Measurements from ENCODE around the gene MLC1.

The MLC1 gene

DNA sequence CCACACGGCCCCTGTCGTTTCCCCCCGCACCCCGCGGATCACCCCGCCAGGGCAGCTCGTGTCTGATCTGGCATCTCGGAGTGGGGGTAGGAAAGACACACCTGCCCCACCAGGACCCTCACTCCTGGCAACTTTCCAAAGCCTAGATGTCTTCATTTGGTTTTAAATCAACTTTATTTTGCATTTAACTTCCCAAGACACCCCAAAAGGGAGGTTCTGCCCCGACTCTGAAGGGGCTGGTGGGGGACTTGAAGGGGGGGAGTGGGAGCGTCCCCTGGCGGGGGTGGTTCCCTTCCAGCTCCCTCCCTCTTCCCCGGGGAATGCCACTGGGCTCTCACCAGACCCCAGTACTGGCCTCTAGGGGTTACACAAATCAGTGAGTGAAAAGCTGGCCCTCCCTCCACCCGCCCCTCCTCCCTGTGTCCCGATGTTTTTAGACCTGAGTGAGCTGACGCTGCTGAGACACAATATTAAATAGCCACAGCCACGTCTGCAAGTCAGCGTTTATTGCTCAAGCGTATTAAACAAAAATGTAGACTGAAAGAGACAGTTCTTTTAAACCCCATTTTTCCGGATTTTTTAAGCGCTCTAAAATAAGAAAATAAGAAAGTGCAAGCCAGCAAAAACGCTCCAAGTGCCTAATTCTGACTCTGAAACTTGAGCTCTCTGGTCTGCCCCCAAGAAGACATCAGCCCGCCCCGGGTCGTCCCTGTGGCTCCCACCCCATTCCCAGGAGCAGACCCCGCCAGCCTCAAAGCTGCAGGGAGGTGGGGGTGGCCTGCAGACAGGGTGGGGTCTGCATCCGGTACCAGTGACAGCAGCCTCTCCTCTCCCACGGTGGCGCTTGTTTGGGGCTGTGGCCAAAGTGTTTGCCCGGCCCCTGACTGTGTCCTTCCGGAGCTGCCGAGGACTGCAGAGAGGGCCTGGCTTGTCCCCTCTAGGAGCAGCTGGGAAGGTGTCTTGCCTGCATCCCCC is 26.0 kb downstream of the MLC1 start:
- no peak for DNase-seq (ENCODE audit: low read depth in 1 of 2, low spot score in 1 of 2)

DNA sequence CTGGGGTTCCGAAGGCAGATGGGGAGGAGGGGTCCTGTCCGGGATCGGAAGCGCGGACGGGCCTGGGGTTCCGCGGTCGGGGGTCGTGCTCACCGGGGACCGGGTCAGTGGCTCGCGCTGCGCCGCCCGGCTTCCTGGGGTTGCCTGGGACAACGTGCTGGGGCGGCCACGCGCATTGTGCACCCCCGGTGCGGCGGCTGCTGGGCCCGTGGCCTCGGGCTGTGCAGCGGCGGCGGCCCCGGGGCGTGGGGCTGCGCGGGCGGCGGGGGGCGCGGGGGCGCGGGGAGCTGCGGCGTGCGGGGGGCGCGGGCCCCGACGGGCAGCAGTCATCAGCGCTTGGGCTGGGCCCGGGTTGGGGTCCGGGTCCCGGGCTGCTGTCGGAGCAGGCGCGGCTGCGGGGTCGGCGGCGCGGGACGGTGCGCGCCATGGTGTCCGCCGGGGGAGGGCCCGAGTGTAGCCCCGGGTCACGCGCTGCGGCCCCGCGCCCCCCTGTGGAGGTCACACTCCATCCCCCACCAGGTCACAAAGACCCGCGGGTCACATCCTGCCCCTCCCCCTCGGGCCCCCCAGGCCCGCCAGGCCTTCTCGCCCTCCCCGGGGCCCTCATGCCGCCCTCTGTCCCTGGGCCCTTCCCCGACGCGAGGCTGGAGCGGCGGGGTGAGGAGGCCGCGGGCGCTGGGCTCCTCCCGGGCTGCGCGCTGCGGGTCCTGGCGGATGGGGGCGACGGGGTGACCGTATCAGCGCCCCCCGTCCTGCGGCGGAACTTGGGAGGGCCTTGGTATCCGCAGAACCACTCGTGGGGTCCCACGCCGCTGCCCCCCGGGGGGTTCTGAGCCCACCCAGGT is 26.9 kb downstream of the MLC1 start, which contains the start of gene TTLL8:
TTLL8 (minus strand) TSS at position 238 of the 845 bp plus-strand sequence.
- no peak for DNase-seq (ENCODE audit: low read depth in 1 of 2, low spot score in 1 of 2)

DNA sequence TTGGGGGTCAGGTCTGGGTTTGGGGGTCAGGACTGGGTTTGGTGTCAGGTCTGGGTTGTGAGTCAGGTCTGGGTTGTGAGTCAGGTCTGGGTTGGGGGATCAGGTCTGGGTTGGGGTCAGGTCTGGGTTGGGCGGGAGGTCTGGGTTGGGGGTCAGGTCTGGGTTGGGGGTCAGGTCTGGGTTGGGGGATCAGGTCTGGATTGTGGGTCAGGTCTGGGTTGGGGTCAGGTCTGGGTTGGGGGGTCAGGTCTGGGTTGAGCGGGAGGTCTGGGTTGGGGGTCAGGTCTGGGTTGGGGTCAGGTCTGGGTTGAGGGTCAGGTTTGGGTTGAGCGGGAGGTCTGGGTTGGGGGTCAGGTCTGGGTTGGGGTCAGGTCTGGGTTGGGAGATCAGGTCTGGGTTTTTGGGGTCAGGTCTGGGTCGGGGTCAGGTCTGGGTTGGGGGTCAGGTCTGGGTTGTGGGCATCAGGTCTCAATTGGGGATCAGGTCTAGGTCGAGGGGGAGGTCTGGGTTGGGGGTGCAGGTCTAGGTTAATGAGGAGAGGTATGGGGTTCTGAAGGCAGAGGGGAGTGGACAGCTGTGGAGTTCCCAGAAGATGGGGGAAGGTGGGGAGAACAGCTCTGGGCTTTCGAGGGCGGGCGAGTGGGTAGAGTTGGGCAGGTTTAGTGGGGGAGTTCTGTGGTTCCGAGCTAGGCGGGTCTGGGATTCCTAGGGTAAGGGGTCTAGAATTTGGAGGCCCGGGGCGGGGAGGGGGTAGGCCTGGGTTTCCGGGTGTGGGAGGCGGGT is 27.8 kb downstream of the MLC1 start:
- DNase-seq (ENCODE audit: low read depth in 1 of 2, low spot score in 1 of 2), result no peak

DNA sequence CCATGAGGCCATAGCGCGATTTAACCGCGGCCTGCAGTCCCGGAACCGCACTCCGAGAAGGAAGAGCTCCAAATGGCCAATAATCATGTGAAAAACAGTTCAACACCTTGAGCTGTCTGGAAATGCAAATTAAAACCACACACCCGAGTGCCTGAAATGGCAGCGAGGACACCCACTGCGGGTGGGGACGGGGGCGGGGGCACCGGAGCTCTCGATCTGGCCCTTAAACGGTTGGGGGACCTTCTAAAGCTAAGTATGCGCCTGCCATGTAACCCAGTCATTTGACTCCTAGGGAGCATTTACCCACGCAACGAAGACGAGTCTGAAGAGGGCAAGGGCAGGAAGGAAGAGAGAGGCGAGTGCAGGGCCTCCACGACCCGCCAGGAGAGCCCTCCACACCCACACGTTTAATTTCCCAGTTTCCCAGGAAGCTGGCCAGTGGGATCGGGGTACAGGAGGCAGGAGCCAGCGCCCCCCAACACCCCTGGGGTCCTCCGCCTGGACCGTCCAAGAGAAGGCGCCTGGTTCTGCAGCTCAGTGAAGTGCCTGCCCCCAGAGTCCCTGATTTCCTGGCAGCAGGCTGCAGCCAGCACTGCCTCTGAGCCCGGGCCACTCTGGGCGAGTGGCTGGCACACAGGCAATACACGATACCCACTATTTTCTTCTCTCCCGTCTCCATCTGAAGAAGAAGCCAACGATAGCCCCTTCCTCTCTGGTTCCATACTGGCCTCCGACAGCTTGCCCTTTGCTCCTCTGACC is 28.8 kb downstream of the MLC1 start:
- no peak for DNase-seq (ENCODE audit: low read depth in 1 of 2, low spot score in 1 of 2)

DNA sequence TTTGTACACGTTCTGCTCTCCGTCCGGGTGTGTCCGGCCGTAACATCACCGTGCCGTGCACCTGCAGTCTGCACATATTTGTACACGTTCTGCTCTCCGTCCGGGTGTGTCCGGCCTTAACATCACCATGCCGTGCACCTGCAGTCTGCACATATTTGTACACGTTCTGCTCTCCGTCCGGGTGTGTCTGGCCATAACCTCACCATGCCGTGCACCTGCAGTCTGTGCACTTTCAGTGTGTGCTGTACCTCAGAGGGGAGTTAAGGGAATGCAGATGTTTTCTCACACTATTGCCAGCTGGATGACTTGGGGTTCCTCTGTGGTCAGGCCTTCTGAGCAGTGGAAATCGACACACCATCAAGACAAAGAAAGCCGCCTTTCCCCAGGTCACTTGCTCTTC is 31.4 kb downstream of the MLC1 start:
- DNase-seq (ENCODE audit: low read depth in 1 of 2, low spot score in 1 of 2), result no peak

DNA sequence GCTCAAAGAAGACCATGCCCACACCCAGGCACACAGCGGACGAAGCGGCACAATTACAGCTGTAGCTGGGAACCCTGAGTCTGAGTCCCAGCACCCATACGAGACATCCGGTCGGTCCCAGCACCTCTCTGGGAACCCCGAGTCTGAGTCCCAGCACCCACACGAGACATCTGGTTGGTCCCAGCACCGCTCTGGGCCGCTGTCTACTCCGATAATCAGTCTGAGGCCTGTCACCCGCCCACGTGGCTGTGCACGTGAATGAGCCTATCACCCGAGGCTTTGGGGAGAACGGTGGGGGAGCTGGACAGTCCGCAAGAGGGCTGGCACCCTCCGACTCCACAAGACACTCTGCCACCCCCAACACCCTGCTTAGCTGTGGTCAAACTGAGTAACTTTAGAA is 33.3 kb downstream of the MLC1 start:
- DNase-seq (ENCODE audit: low read depth in 1 of 2, low spot score in 1 of 2), result no peak

DNA sequence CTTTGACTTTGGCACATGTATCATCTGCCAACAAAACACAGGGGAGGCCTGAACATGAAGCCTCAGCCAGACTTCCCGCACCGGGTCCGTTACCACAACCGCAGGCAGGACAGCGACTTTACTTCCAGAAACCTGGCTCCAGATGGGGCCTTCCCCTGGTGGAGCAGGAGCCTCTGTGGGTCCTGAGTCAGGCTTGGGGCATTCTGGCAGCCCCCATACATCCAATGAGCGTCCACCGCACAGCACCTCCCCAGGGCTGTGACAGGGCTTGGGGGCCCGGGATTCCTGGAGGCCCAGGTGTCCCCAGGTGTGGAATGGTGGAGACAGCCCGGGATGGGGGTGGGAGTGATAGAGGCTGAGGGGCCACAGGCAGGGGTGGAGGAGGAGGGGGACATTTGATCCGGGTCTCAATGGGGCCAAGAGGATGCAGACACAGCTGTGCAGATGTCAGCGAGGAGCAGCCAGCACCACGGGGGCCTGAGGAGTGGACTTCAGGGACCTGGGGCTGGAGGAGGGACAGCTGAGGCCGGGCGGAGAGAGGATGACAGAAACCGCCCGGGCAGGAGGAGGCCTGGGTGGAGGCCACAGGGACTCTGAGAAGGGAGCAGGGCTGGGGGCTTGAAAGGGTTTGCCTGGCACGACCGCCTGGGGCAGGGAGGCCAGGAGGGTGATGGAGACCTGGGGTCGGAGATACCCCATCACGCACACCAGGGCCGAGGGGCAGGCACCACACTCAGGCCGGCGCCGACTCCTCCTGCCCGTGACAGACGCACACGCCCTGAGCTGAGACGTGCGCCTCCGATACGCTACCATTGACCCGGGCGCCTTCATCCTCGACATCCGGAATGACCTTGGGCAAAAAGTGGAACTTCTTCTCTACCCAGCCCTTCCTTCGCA is 35.7 kb downstream of the MLC1 start:
- DNase-seq (ENCODE audit: low read depth in 1 of 2, low spot score in 1 of 2), result no peak

DNA sequence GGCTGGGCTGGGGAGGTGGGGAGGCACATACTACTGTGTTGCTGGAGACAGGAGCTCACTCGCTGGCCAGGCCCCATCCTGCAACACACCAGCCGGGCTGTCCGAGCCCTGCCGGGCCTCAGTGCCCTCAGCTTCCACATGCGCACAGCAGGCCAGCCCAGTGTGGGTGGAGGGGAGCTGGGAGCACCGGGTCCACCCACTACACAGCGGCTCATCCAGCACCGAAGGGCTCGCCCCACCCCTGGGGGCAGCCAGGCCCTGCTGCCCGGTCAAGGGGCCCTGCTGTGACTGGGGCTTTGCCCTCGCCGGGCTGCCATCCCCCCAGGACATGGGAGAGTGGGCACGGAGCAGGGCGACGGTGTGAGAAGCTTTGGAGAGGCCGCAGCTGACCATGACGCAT is 36.4 kb downstream of the MLC1 start:
- no peak for DNase-seq (ENCODE audit: low read depth in 1 of 2, low spot score in 1 of 2)

DNA sequence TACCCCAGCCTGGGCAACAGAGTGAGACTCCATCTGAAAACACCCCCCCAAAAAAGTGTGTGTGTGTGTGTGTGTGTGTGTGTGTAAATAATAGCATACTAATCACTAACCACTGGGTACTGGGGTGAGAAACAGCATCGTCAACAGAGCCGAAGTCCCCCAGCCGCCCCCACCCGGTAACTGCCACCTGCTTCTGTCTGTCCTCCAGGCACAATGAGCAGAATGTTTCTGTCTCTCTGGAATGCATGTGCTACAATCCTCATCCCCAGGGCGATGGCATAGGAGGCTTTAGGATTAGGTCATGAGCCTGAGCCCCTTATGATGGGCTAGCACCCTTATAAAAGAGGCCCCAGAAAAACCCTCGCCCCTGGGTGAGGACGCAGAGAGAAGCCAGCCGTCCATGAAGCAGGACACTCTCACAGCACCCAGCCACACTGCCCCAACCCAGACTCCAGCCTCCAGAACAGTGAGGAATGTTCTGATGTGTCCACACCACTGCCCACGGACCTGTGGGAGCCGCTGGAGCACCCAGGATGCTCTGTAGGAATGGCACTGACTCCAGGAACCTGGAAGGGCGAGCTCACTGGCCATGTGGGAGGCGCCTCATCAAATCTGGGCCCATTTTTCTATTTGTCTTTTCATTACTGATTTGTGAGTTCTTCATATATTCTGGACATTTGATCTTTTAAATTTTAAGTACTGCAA is 37.0 kb downstream of the MLC1 start:
- DNase-seq (ENCODE audit: low read depth in 1 of 2, low spot score in 1 of 2), result no peak

DNA sequence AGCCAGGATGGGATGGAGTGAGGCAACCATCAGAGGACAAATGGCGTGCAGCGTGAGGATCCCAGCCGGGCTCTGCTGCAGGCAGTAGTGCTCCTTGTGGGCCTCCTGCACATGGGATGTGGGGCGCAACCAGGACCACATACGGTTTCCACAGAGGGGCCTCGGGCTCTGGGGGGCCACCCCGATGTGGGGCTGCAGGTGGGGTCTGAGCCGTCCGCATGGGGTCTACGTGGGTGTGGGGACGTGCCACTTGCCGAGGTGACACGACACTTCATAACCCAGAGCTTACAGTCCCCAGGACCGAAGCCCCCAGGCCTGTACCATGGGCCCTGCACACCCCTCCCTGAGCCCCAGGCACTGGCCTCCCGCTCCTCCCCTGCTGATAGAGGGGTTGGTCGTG is 37.9 kb downstream of the MLC1 start:
- DNase-seq (ENCODE audit: low read depth in 1 of 2, low spot score in 1 of 2), result no peak

DNA sequence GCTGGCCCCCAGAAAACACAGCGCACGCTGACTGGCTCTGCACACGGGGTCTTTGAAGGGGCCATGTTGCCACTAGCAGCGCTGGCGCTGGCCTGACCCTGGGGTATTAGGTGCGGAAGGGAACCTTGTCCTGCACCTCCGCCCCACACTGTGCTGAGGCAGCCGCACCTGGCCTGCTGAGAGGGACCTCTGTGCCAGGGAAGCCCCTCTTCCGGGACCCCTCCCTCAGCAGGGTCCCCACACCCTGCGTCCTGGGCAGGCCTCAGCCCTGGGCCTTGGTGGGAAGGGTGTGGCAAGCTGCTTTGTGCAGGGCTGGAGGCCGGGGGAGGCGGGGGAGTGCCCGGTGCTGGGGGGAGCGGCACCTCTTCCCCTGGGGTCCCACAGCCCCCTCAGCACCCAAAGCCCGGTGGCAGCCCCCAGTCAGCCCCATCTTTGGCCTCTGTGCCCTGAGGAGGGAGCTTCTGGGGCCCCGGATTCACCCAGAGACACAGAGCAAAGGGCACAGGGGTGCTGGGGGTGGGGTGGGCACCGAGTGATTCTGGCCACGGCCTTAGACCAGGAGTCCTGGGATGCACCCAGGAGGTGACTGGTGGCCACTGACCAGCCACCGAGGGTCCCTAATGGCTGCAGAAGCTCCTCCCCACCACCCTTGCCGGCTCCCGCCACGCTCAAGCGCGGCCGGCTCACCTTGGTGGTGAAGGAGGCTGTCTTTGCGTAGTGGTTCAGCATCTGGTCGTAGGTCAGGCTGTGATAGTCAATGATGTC is 38.6 kb downstream of the MLC1 start:
- DNase-seq (ENCODE audit: low read depth in 1 of 2, low spot score in 1 of 2), result no peak

DNA sequence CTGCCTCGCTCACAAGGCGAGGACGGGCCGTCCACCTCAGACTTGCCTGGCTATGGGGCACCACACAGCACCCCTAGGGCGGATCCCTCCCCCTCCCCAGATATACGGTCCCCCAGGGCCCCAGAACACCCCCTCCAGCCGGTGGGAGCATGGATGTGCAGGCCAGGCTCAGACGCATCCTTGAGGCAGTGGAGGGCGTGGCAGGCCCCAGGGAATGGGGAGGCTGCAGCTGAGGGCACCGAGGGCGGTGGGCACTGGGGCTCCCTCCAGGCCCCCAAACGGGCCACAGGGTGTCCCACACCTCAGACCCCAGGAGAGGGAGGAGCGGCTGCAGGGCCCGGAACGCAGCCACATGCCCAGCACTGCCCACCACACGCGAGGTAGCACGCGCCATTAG is 39.2 kb downstream of the MLC1 start:
- DNase-seq (ENCODE audit: low read depth in 1 of 2, low spot score in 1 of 2), result no peak

DNA sequence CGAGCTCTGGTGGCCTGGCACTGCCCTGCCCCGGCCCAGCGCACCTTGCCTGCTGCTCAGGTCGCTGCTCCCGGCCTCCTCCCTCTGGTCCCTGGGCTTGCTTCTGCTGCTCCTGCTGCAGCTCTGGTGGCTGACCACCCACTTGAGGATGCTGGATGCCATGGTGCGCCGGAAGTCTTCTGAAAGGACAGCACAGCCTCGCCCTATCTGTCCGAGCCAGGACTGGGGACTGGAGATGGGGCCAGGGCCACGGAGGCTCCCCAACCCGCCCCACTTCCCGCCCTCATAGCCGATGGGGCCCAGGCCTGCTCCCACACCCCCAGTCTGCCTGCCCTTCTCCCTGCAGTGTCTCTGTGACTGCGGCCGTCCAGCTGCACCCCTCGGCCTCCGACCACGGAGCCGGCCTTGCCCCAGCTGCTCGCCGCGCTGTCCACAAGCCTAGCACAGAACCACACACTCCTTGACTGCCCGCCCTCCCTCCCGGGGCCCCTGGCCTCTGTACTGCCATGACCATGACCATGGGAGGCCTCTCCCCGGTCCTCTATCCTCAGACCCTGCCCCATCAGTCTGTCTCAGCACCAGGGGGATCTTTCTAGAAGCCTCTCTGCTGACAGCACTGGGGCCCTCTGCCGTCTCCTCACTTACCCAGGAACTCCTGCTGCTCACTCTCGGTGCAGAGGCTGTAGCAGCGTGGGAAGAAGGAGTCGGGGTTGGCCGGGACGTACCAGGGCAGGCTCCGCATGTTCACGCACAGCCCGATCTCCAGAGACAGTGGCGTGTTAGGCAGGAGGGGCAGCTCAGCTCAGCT is 39.8 kb downstream of the MLC1 start:
- DNase-seq (ENCODE audit: low read depth in 1 of 2, low spot score in 1 of 2), result no peak

DNA sequence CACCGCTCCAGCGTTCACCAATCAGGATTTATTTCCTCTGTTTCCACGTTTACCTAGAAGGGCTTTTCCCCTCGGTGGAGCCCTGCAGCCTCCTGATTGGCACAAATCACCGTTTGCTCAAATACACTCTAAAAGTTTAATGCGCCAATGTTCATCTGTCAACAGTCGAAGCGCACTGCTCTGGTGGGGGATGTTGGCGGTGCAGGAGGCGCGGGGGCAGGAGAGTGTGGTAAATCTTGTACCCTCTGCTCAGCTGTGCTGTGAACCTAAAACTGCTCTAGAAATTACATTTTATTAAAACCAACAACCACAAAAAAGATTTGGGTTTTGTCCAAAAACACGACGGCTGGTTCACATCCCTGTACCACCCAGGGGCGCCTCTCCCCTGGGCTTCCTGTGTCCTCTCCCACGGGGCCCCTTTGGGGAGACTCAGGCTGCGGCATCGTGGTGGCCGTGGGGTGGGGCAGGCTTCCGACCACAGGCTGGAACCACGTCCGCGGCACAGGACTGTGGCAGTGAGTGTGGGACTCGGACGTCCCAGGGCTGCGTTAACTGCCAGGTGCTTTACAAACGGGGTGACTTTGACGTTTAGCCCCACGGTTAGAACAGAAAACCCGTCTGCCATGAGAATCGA is 40.6 kb downstream of the MLC1 start:
- no peak for DNase-seq (ENCODE audit: low read depth in 1 of 2, low spot score in 1 of 2)

DNA sequence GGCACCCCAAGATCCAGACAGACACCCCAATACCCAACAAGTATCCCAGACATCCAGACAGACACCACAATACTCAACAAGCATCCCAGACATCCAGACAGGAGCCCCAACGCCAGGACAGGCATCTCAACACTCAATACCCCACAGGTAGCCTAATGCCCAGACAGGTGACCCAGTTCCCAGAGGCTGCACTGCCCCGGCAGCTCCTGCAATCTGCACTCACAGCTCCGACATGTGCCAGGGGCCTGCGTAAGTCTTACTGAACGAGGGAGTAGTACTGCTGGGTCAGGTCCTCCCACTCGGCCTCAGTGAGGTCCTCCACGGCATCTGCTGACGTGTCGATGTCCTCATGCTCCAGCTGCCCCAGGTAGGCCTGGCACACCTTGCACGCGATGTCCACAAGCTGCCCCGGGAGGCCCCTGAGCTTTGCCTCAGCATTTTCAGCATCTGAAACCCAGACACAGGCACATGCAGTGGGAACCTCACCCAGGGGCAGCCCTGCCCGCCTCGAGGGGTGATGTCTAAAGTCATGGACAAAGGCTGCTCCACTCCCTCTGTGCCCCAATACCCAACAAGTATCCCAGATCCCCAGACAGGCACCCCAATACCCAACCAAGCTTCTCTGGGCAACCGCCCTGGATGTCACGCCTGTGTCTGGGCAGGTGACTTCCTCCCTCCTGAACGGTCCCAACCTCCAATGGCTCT is 43.7 kb downstream of the MLC1 start:
- no peak for DNase-seq (ENCODE audit: low read depth in 1 of 2, low spot score in 1 of 2)

DNA sequence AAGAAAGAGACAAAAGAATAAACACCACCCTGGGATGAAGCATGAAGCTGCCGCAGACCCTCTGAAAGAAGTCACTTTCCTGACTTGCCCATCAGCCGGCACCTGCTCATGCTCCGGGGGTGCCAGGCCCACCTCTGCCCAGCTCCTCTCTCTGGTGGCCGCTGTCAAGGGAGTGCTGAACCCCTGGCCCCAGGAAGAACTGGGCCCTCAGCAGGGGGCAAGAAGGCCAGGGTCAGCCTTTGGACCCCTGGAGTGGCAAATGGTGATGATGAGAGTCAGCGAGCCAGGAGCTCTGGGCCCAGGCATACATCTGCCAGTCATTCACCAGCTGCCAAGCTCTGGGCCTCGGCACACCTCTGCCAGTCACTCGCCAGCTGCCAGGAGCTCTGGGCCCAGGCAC is 44.5 kb downstream of the MLC1 start:
- DNase-seq (ENCODE audit: low read depth in 1 of 2, low spot score in 1 of 2), result no peak

Measured in stimulated activated CD4-positive, alpha-beta T cell treated with anti-CD3 and anti-CD28 coated beads, Interleukin-15, amount 100 ng/mL, for 1 hour (primary cell).